GM12878 (cell line): ENCODE results near the gene STK32B.

Experiments used
- HDGF ChIP-seq: fragments of 450-650 bp; IDR thresholded peaks from 2 replicates; pipeline ENCODE4 v1.6.1; 2016; ENCODE audit warnings: antibody characterized with exemption
- SREBF1 ChIP-seq: IDR thresholded peaks from 2 replicates; pipeline ENCODE4 v1.6.1; 2012; ENCODE audit warnings: mild to moderate bottlenecking, low read length
- ZNF622 ChIP-seq: fragments of 450-650 bp; IDR thresholded peaks from 2 replicates; pipeline ENCODE4 v1.6.1; 2017; ENCODE audit warnings: mild to moderate bottlenecking, inconsistent platforms
- TF ChIP-seq, protein P1 (sequence below): IDR thresholded peaks from 2 replicates; pipeline ENCODE4 v1.6.1; 2011; ENCODE audit warnings: low read depth, low read length, improper control_type of control experiment, borderline replicate concordance
- TF ChIP-seq, protein P2 (sequence below), 3 experiments: IDR thresholded peaks in 2 of 3; conservative IDR thresholded peaks in 1 of 3; 2 replicates each; pipeline ENCODE4 v1.5.1; 2011; ENCODE audit warnings: low read depth in 3 of 3, low read length in 3 of 3, mild to moderate bottlenecking in 3 of 3, control low read depth in 2 of 3, moderate library complexity in 2 of 3, inconsistent platforms in 1 of 3, mixed read lengths in 1 of 3; ENCODE audit not compliant: control insufficient read depth in 2 of 3, insufficient read depth in 1 of 3; ENCODE audit errors: extremely low read depth in 1 of 3

DNA sequence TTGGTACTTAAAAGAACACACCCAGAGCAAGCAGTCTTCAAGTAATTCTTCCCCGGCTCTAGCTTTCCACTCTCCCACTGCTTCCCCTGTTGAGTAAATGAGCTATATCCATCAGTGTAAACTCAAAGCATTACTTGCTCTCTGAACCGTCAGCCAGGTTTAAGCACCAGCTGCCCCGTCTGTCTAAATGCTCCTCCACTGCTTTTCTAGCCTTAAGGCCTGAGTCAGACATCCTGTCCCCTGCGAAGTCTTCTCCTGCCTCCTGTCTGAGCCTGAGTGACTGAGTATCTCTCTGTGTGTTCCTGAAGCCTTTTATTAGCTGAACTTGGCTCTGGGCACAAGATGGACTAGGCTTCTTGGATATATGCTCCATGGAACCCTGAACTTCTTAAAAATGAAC is 205.1 kb downstream of the STK32B start:
- TF ChIP-seq SREBF1 = no peak
- TF ChIP-seq, protein P1, sequence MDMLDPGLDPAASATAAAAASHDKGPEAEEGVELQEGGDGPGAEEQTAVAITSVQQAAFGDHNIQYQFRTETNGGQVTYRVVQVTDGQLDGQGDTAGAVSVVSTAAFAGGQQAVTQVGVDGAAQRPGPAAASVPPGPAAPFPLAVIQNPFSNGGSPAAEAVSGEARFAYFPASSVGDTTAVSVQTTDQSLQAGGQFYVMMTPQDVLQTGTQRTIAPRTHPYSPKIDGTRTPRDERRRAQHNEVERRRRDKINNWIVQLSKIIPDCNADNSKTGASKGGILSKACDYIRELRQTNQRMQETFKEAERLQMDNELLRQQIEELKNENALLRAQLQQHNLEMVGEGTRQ = no peak
- TF ChIP-seq HDGF = no peak
- no peak for TF ChIP-seq ZNF622
- TF ChIP-seq, protein P2, sequence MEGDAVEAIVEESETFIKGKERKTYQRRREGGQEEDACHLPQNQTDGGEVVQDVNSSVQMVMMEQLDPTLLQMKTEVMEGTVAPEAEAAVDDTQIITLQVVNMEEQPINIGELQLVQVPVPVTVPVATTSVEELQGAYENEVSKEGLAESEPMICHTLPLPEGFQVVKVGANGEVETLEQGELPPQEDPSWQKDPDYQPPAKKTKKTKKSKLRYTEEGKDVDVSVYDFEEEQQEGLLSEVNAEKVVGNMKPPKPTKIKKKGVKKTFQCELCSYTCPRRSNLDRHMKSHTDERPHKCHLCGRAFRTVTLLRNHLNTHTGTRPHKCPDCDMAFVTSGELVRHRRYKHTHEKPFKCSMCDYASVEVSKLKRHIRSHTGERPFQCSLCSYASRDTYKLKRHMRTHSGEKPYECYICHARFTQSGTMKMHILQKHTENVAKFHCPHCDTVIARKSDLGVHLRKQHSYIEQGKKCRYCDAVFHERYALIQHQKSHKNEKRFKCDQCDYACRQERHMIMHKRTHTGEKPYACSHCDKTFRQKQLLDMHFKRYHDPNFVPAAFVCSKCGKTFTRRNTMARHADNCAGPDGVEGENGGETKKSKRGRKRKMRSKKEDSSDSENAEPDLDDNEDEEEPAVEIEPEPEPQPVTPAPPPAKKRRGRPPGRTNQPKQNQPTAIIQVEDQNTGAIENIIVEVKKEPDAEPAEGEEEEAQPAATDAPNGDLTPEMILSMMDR (IDR thresholded peaks at IDR 0.05 in 2 of 3, conservative IDR thresholded peaks at IDR 0.05 in 1 of 3; ENCODE audit: control insufficient read depth in 2 of 3, extremely low read depth in 1 of 3, insufficient read depth in 1 of 3, low read depth in 3 of 3, low read length in 3 of 3) = no peak
